ENCODE data around the gene EME1.
"Not testable (repeated sequence)": the region's sequence is repeated elsewhere in the genome, so short reads cannot be mapped to it uniquely, and the experiment has no call there.

Gene EME1

GRCh38 chr17:50393700-50394099 is 20.7 kb downstream of the EME1 start:
- DNase-seq (ENCODE audit: low spot score), result no peak

- no peak for DNase-seq (ENCODE audit: low spot score)
These were observed 21.7 kb downstream of the EME1 start for GRCh38 chr17:50394711-50395110.

- DNase-seq (ENCODE audit: low spot score), result peak; percentile 16
These were observed 23.5 kb downstream of the EME1 start for GRCh38 chr17:50396261-50397110.

- peak; percentile 82 for DNase-seq (ENCODE audit: low spot score)
These were observed 24.3 kb downstream of the EME1 start, which contains the start of gene LRRC59 for GRCh38 chr17:50397111-50397918. LRRC59 (minus strand) TSS chr17:50397523; CDS start chr17:50397317, 206 bp downstream.

- DNase-seq (ENCODE audit: low spot score), result no peak
These were observed 24.9 kb downstream of the EME1 start for GRCh38 chr17:50397919-50398285.

GRCh38 chr17:50398672-50399071 is 25.6 kb downstream of the EME1 start:
- DNase-seq (ENCODE audit: low spot score), result not testable (repeated sequence)

- DNase-seq (ENCODE audit: low spot score), result not testable (repeated sequence)
These were observed 26.6 kb downstream of the EME1 start for GRCh38 chr17:50399591-50399990.

GRCh38 chr17:50405351-50405750 is 32.3 kb downstream of the EME1 start:
- DNase-seq (ENCODE audit: low spot score), result not testable (repeated sequence)

GRCh38 chr17:50406578-50406977 is 33.5 kb downstream of the EME1 start:
- DNase-seq (ENCODE audit: low spot score), result no peak

GRCh38 chr17:50407921-50408320 is 34.9 kb downstream of the EME1 start:
- DNase-seq (ENCODE audit: low spot score), result no peak

GRCh38 chr17:50412188-50412732 is 39.2 kb downstream of the EME1 start:
- no peak for DNase-seq (ENCODE audit: low spot score)

GRCh38 chr17:50414808-50415207 is 41.8 kb downstream of the EME1 start:
- DNase-seq (ENCODE audit: low spot score), result no peak

GRCh38 chr17:50419577-50419976 is 46.5 kb downstream of the EME1 start:
- DNase-seq (ENCODE audit: low spot score), result not testable (repeated sequence)

GRCh38 chr17:50420419-50421112 is 47.5 kb downstream of the EME1 start:
- no peak for DNase-seq (ENCODE audit: low spot score)

GRCh38 chr17:50421308-50422051 is 48.5 kb downstream of the EME1 start:
- no peak for DNase-seq (ENCODE audit: low spot score)

- DNase-seq (ENCODE audit: low spot score), result no peak
These were observed 49.7 kb downstream of the EME1 start for GRCh38 chr17:50422738-50423137.

GRCh38 chr17:50423553-50424159 is 50.6 kb downstream of the EME1 start:
- DNase-seq (ENCODE audit: low spot score), result peak; percentile 42

- DNase-seq (ENCODE audit: low spot score), result no peak
These were observed 51.4 kb downstream of the EME1 start for GRCh38 chr17:50424246-50424995.

GRCh38 chr17:50424996-50425681 is 52.1 kb downstream of the EME1 start:
- no peak for DNase-seq (ENCODE audit: low spot score)

Measured in SK-N-DZ (cell line).